ENCODE data around the gene TMEM233. TPM values are rescaled to one million over a fixed set of nuclear protein-coding genes. Genes with fewer than 3 reads are reported as not detected.

Gene TMEM233
- total RNA-seq, 1 experiment from 2014 or later: not detected

GRCh38 chr12:119570771-119571170, 22.8 kb upstream of the TMEM233 start:
- ChIA-PET CTCF (interaction anchor here (1.0 kb wide), 1 partner anchor 97 kb away, joined by 3 read pairs; the partner anchor contains the start of gene PRKAB1), RAD21 (ENCODE audit: low non-redundant PET in 1 of 2, low total read pairs in 2 of 2, uncharacterized antibody in 2 of 2, unreplicated experiment in 2 of 2) (no interaction called here), POLR2A (no interaction called here)
- H2AFZ ChIP-seq (ENCODE audit: low read depth, low read length, poor library complexity, severe bottlenecking): no peak overlapping the region
- TF ChIP-seq POLR2A (IDR thresholded peaks at IDR 0.05; ENCODE audit: borderline replicate concordance, extremely low read depth, insufficient read depth, insufficient read length): no peak
- TF ChIP-seq ZFX (IDR thresholded peaks at IDR 0.05): no peak
- TF ChIP-seq MAX (IDR thresholded peaks at IDR 0.05): no peak
- no peak for TF ChIP-seq ELF1 (IDR thresholded peaks at IDR 0.05; ENCODE audit: borderline replicate concordance, low read depth)
- no peak for TF ChIP-seq ATF3 (IDR thresholded peaks at IDR 0.05)
- TF ChIP-seq SIN3A (IDR thresholded peaks at IDR 0.05; ENCODE audit: low read depth): no peak
- no peak for TF ChIP-seq ZNF274 (IDR thresholded peaks at IDR 0.05; ENCODE audit: low read depth, low read length)
- TF ChIP-seq EZH2 (IDR thresholded peaks at IDR 0.05): no peak
- TF ChIP-seq JUND (IDR thresholded peaks at IDR 0.05): no peak
- H3K36me3 ChIP-seq (ENCODE audit: control insufficient read depth in 1 of 2, insufficient read depth in 2 of 2, low read length in 2 of 2): no peaks in the 10 kb centered on the region
- H3K79me2 ChIP-seq (ENCODE audit: insufficient read depth, low read length): no peaks in the 10 kb centered on the region
- H3K4me3 ChIP-seq (replicated peaks in 1 of 2; ENCODE audit: low read depth in 1 of 2, low read length in 2 of 2): no peak overlapping the region
- H3K27ac ChIP-seq (ENCODE audit: low read depth, low read length): no peak overlapping the region
- DNase-seq (ENCODE audit: low read depth, low spot score) (no peak), ATAC-seq (no peak)
- intact Hi-C loops (cut with micrococcal nuclease): no loop called here
- H3K9ac ChIP-seq (ENCODE audit: low read length): no peak overlapping the region
- no peaks in the 10 kb centered on the region for H3K27me3 ChIP-seq (ENCODE audit: insufficient read depth, low read length)
- no peak overlapping the region for H3K4me2 ChIP-seq (ENCODE audit: low read length)
- H3K9me3 ChIP-seq (ENCODE audit: control insufficient read depth in 1 of 2, insufficient read depth in 1 of 2, low read depth in 1 of 2, low read length in 2 of 2): no peaks in the 10 kb centered on the region
- no peaks in the 10 kb centered on the region for H4K20me1 ChIP-seq (ENCODE audit: insufficient read depth)
- no peaks in the 10 kb centered on the region for H3K4me1 ChIP-seq (ENCODE audit: control insufficient read depth in 1 of 2, insufficient read depth in 2 of 2, low read length in 2 of 2)
- H3K9me2 ChIP-seq (ENCODE audit: insufficient read depth): no peaks in the 10 kb centered on the region
- no TSS peak for BruUV-seq (replicated peaks)

GRCh38 chr12:119573086-119573485, 20.5 kb upstream of the TMEM233 start:
- Histone ChIP-seq H4K20me1 (ENCODE audit: insufficient read depth) (no peaks in the 10 kb centered on the region), H2AFZ (ENCODE audit: low read depth, low read length, poor library complexity, severe bottlenecking) (no peak overlapping the region), H3K9ac (ENCODE audit: low read length) (no peak overlapping the region), H3K79me2 (ENCODE audit: insufficient read depth, low read length) (no peaks in the 10 kb centered on the region), H3K4me2 (ENCODE audit: low read length) (no peak overlapping the region), H3K27me3 (ENCODE audit: insufficient read depth, low read length) (no peaks in the 10 kb centered on the region), H3K36me3 (ENCODE audit: control insufficient read depth in 1 of 2, insufficient read depth in 2 of 2, low read length in 2 of 2) (no peaks in the 10 kb centered on the region), H3K9me2 (ENCODE audit: insufficient read depth) (no peaks in the 10 kb centered on the region), H3K4me1 (ENCODE audit: control insufficient read depth in 1 of 2, insufficient read depth in 2 of 2, low read length in 2 of 2) (peaks cover 0 to 6% of the 10 kb centered on the region in 2 experiments; a peak in 2 of 4 replicates), H3K4me3 (replicated peaks in 1 of 2; ENCODE audit: low read depth in 1 of 2, low read length in 2 of 2) (no peak overlapping the region), H3K9me3 (ENCODE audit: control insufficient read depth in 1 of 2, insufficient read depth in 1 of 2, low read depth in 1 of 2, low read length in 2 of 2) (no peaks in the 10 kb centered on the region), H3K27ac (ENCODE audit: low read depth, low read length) (no peak overlapping the region)
- CTCF ChIA-PET: no interaction called here
- no TSS peak for BruUV-seq (replicated peaks)
- TF ChIP-seq FOSL1 (IDR thresholded peaks at IDR 0.05; ENCODE audit: low read depth) (no peak), TCF7L2 (IDR thresholded peaks at IDR 0.05; ENCODE audit: borderline replicate concordance, extremely low read depth, insufficient read depth, insufficient read length) (no peak), YY1 (IDR thresholded peaks at IDR 0.05; ENCODE audit: extremely low read depth, insufficient replicate concordance, low read depth, low read length) (no peak), SIN3A (IDR thresholded peaks at IDR 0.05; ENCODE audit: low read depth) (no peak), POLR2A (IDR thresholded peaks at IDR 0.05; ENCODE audit: borderline replicate concordance, extremely low read depth, insufficient read depth, insufficient read length) (no peak), ZNF274 (IDR thresholded peaks at IDR 0.05; ENCODE audit: low read depth, low read length) (no peak), SP1 (IDR thresholded peaks at IDR 0.05; ENCODE audit: low read depth) (no peak), CTCF (IDR thresholded peaks at IDR 0.05 in 2 of 3, conservative IDR thresholded peaks at IDR 0.05 in 1 of 3; ENCODE audit: borderline replicate concordance in 1 of 3, insufficient read depth in 1 of 3, low read depth in 2 of 3, low read length in 2 of 3) (no peak), ZFX (IDR thresholded peaks at IDR 0.05) (no peak), CEBPB (IDR thresholded peaks at IDR 0.05; ENCODE audit: low read depth) (no peak)
- ATAC-seq (no peak), DNase-seq (ENCODE audit: low read depth, low spot score) (no peak)
- RAD21 ChIA-PET (ENCODE audit: low non-redundant PET in 1 of 2, low total read pairs in 2 of 2, uncharacterized antibody in 2 of 2, unreplicated experiment in 2 of 2): no interaction called here
- intact Hi-C loops (cut with micrococcal nuclease): no loop called here
- POLR2A ChIA-PET: no interaction called here
